Tibial nerve (tissue), 4 donors: ENCODE results near the gene GBP4. TPM values are rescaled to one million over a fixed set of nuclear protein-coding genes. Genes with fewer than 3 reads are reported as not detected.

ENCODE experiments used
- DNase-seq, 2 donors: peaks; one replicate each; pipeline ENCODE4 v3.0.0-alpha.2; 2019; ENCODE audit warnings: low spot score in 2 of 2
- H3K27ac ChIP-seq, 4 donors: fragments of 200-600 bp; sonication (generic) in 3 of 4; one replicate each; pipeline ENCODE4 v1.5.1; 2017 to 2019; ENCODE audit warnings: mild to moderate bottlenecking in 1 of 4
- H3K27me3 ChIP-seq, 2 donors: fragments of 200-600 bp; sonication (generic) in 1 of 2; one replicate each; pipeline versions ENCODE4 v1.5.1 to v1.6.0; 2017 to 2019
- H3K36me3 ChIP-seq, 3 donors: fragments of 200-600 bp; sonication (generic); one replicate each; pipeline ENCODE4 v1.5.1; 2018 to 2019
- H3K4me1 ChIP-seq, 4 donors: fragments of 200-600 bp; sonication (generic) in 3 of 4; one replicate each; pipeline ENCODE4 v1.5.1; 2017 to 2019
- H3K4me3 ChIP-seq, 4 donors: fragments of 200-600 bp; sonication (generic) in 3 of 4; one replicate each; pipeline ENCODE4 v1.5.1; 2017 to 2019; ENCODE audit warnings: mild to moderate bottlenecking in 1 of 4, moderate library complexity in 1 of 4
- H3K9me3 ChIP-seq, 4 donors: fragments of 200-600 bp; sonication (generic) in 3 of 4; one replicate each; pipeline ENCODE4 v1.5.1; 2017 to 2019
- CTCF ChIP-seq, 5 experiments: fragments of 200-600 bp in 3 of 5; fragments of 450-650 bp in 2 of 5; sonication (generic) in 3 of 5; IDR thresholded peaks; one replicate each; pipeline ENCODE4 v1.5.1; 2016 to 2019; ENCODE audit warnings: antibody characterized with exemption in 5 of 5, mild to moderate bottlenecking in 3 of 5, moderate library complexity in 2 of 5
- EP300 ChIP-seq, 2 donors: sonication (generic); formaldehyde crosslinking; IDR thresholded peaks; one replicate each; pipeline ENCODE4 v1.6.1; 2017; ENCODE audit warnings: antibody characterized with exemption in 2 of 2, mild to moderate bottlenecking in 1 of 2
- POLR2A ChIP-seq, 2 donors: fragments of 450-650 bp; IDR thresholded peaks; one replicate each; pipeline ENCODE4 v1.6.1; 2017; ENCODE audit warnings: antibody characterized with exemption in 2 of 2, mild to moderate bottlenecking in 2 of 2, moderate library complexity in 2 of 2
- WGBS, 2 donors: methylation state at CpG; one replicate each; pipeline ENCODE4 v1.1.5; 2018; 5-methylcytosine and 5-hydroxymethylcytosine counted together
- total RNA-seq, 4 donors: library from RNA; depleted of rRNA; stranded (reverse); fragments of >200 nt; gene quantifications; one replicate each; pipeline ENCODE4 v1.1.0, GENCODE V29; 2016

Gene GBP4
- total RNA-seq, 4 donors from 2014 or later = 4.0 to 24.0 (median 11.3) TPM

DNA sequence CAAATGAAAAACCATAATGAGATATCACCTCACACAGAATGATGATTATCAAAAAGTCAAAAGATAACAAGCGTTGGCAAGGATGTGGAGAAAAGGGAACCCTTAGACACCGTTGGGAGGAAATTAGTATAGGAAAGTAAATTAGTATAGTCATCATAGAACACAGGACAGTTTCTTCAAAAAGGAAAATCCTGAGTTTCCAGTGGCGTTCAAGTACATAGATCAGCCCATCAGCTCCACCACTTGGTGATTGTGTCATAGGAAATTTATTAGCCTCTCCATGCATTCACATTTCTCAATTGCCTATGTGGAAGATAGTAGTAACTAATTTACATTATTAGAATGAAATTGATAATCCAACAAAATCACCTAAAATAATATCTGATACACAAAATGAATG is 52.0 kb downstream of the GBP4 start:
- H3K9me3 ChIP-seq = no peaks in the 10 kb centered on the region
- DNase-seq = no peak
- H3K27me3 ChIP-seq = no peaks in the 10 kb centered on the region
- H3K36me3 ChIP-seq = no peaks in the 10 kb centered on the region
- 79 to 81% methylated on average over 3 of the region's 3 CpGs for WGBS, 2 donors
- peaks cover 0 to 10% (median 0%) of the 10 kb centered on the region in 4 donors for H3K4me1 ChIP-seq
- TF ChIP-seq POLR2A (IDR thresholded peaks at IDR 0.05) = no peak
- no peak for TF ChIP-seq CTCF (IDR thresholded peaks at IDR 0.05)
- TF ChIP-seq EP300 (IDR thresholded peaks at IDR 0.05) = no peak
- H3K27ac ChIP-seq = no peak overlapping the region
- no peak overlapping the region for H3K4me3 ChIP-seq

GRCh38 chr1:89143484-89143883 is 55.3 kb downstream of the GBP4 start:
- Histone ChIP-seq H3K27ac (no peak overlapping the region), H3K9me3 (no peaks in the 10 kb centered on the region), H3K36me3 (no peaks in the 10 kb centered on the region), H3K4me1 (peaks cover 0 to 10% (median 0%) of the 10 kb centered on the region in 4 donors), H3K4me3 (no peak overlapping the region), H3K27me3 (no peaks in the 10 kb centered on the region)
- no peak for DNase-seq
- WGBS, 2 donors = 83 to 86% methylated on average over 2 of the region's 2 CpGs
- no peak for TF ChIP-seq CTCF (IDR thresholded peaks at IDR 0.05)
- TF ChIP-seq POLR2A (IDR thresholded peaks at IDR 0.05) = no peak
- TF ChIP-seq EP300 (IDR thresholded peaks at IDR 0.05) = no peak

- TF ChIP-seq EP300 (IDR thresholded peaks at IDR 0.05) = no peak
- TF ChIP-seq CTCF (IDR thresholded peaks at IDR 0.05) = no peak
- no peak for TF ChIP-seq POLR2A (IDR thresholded peaks at IDR 0.05)
- H3K36me3 ChIP-seq = no peaks in the 10 kb centered on the region
- no peaks in the 10 kb centered on the region for H3K27me3 ChIP-seq
- H3K4me1 ChIP-seq = no peaks in the 10 kb centered on the region
- 81 to 94% methylated on average over 4 of the region's 4 CpGs for WGBS, 2 donors
- H3K4me3 ChIP-seq = no peak overlapping the region
- H3K9me3 ChIP-seq = no peaks in the 10 kb centered on the region
- H3K27ac ChIP-seq = no peak overlapping the region
- DNase-seq = no peak
Measured at GRCh38 chr1:89142160-89142559, 56.6 kb downstream of the GBP4 start.

DNA sequence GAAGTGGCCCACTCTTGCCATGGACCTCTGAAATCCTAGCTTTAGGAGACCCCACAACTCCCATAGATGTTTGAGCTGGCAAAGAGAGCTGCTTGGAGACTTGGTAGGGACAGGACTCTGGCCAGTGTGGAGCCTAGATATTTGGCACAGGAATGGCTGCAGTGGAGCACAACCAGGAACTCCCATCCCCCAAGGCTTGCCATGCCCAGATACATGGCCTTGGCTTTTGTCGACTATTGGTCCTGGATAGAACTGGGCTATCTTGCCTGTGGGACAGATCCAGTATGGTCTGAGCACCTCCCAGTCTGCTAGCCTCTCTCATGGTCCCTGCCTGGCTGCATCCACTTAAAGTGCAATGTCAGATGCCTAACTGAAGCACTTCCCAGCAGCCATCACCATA is 65.0 kb downstream of the GBP4 start:
- Histone ChIP-seq H3K4me1 (peaks cover 0 to 16% (median 9%) of the 10 kb centered on the region in 4 donors), H3K9me3 (no peaks in the 10 kb centered on the region), H3K27ac (no peak overlapping the region), H3K36me3 (no peaks in the 10 kb centered on the region), H3K4me3 (no peak overlapping the region), H3K27me3 (no peaks in the 10 kb centered on the region)
- WGBS, 2 donors = 100% methylated on average over 1 of the region's 1 CpG
- DNase-seq = no peak
- TF ChIP-seq EP300 (IDR thresholded peaks at IDR 0.05) (no peak), POLR2A (IDR thresholded peaks at IDR 0.05) (no peak), CTCF (IDR thresholded peaks at IDR 0.05) (no peak)

Other genes with a start within 250 kb of the GBP4 start
- 10 to 100 TPM; 31.0 to 37.8 (median 36.6) TPM for gene KYAT3, start 206.3 kb downstream of the GBP4 start, total RNA-seq
- 10 to 100 TPM; 12.4 to 19.9 (median 16.8) TPM for gene RBMXL1, start 206.3 kb downstream of the GBP4 start, total RNA-seq
- 10 to 100 TPM in 2 of 4 donors, 1 to 10 TPM in 2; 9.2 to 25.8 (median 11.2) TPM for gene GBP3, start 176.1 kb downstream of the GBP4 start, total RNA-seq
- gene GBP1, start 133.7 kb downstream of the GBP4 start, total RNA-seq = 10 to 100 TPM; 21.1 to 51.8 (median 24.2) TPM
- 10 to 100 TPM; 46.7 to 71.0 (median 55.5) TPM for gene GBP2, start 72.8 kb downstream of the GBP4 start, total RNA-seq
- not detected for gene GBP7, start 22.9 kb downstream of the GBP4 start, total RNA-seq
- gene GBP5, start 73.9 kb upstream of the GBP4 start, total RNA-seq = 1 to 10 TPM in 3 of 4 donors, under 1 TPM in 1; 0.78 to 3.9 (median 2.2) TPM
- gene GBP6, start 165.1 kb upstream of the GBP4 start, total RNA-seq = not detected